ENCODE measurements around the gene CDK1. TPM values are rescaled to one million over a fixed set of nuclear protein-coding genes. Genes with fewer than 3 reads are reported as not detected.

CDK1 gene
- total RNA-seq, 1 donor from 2014 or later, result 10.4 TPM

DNA sequence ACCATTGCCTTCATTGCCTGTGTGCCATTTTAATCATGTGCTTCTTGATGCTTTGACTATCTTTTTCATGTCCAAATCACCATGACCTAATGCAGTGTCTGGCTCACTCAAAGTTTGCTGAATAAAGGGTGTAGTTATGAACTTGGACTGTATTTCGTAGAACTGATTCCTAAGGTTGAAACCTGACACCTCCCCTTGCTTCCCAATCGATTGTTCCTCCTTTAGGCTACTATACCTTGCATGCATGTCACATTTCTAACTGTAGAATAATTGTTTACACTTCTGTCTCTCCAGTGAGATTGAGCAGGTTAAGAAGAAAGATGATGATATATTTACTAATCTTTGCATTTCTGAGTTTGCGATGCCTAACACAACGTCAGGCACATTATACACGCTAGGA, 41.0 kb upstream of the CDK1 start:
- Mint-ChIP-seq H3K4me1 (ENCODE audit: low read depth, unreplicated experiment) (no peaks in the 10 kb centered on the region), H3K9me3 (ENCODE audit: unreplicated experiment) (peaks cover 2% of the 10 kb centered on the region), H3K27me3 (ENCODE audit: unreplicated experiment) (peaks cover 3% of the 10 kb centered on the region), H3K36me3 (ENCODE audit: unreplicated experiment) (no peaks in the 10 kb centered on the region), H3K27ac (ENCODE audit: unreplicated experiment) (no peak overlapping the region), H3K4me3 (ENCODE audit: unreplicated experiment) (no peak overlapping the region)
- TF ChIP-seq, protein P1, sequence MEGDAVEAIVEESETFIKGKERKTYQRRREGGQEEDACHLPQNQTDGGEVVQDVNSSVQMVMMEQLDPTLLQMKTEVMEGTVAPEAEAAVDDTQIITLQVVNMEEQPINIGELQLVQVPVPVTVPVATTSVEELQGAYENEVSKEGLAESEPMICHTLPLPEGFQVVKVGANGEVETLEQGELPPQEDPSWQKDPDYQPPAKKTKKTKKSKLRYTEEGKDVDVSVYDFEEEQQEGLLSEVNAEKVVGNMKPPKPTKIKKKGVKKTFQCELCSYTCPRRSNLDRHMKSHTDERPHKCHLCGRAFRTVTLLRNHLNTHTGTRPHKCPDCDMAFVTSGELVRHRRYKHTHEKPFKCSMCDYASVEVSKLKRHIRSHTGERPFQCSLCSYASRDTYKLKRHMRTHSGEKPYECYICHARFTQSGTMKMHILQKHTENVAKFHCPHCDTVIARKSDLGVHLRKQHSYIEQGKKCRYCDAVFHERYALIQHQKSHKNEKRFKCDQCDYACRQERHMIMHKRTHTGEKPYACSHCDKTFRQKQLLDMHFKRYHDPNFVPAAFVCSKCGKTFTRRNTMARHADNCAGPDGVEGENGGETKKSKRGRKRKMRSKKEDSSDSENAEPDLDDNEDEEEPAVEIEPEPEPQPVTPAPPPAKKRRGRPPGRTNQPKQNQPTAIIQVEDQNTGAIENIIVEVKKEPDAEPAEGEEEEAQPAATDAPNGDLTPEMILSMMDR (IDR thresholded peaks at IDR 0.05; ENCODE audit: partially characterized antibody, unreplicated experiment), result no peak
- no peak for DNase-seq

DNA sequence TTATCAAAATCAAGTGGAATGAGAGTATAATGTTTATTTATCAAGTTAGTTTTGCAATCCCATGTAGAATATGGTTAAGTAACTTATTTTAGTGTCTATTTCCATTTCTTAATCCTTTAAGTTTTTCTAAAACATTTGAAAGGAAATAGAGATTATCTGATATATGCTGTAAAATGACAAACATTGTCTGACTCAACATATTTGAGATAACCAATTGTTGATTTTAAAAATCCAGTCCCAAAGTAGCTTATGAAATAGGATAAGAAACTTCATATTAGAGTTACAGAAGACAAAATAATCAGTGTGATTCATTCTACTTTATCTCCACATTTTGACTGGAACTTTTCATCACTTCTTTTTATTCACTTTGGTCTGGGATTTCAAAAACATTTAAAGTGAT, 38.7 kb upstream of the CDK1 start:
- Mint-ChIP-seq H3K4me1 (ENCODE audit: low read depth, unreplicated experiment) (no peaks in the 10 kb centered on the region), H3K4me3 (ENCODE audit: unreplicated experiment) (no peak overlapping the region), H3K27ac (ENCODE audit: unreplicated experiment) (no peak overlapping the region), H3K9me3 (ENCODE audit: unreplicated experiment) (no peaks in the 10 kb centered on the region), H3K36me3 (ENCODE audit: unreplicated experiment) (no peaks in the 10 kb centered on the region), H3K27me3 (ENCODE audit: unreplicated experiment) (no peaks in the 10 kb centered on the region)
- TF ChIP-seq, protein P1 (IDR thresholded peaks at IDR 0.05; ENCODE audit: partially characterized antibody, unreplicated experiment), result no peak
- no peak for DNase-seq

DNA sequence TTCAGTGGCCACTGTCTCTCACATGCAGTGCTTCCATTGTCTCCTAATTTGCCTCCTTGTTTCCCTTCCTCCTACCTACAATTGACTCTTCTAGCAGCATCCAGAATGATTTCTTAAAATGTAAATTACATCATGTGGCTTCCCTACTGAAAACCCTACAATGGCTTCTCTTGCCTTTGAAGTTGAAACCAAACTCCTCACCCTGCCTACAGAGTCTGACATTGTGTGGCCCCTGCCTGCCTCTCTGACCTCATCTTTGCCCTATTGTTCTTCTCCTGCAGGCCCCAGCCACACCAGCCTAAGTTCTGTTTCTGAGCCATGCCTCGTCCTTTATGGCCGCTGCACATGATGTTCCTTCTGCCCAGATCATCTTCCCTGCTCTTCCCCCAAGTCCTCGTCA, 35.8 kb upstream of the CDK1 start:
- no peaks in the 10 kb centered on the region for H3K36me3 Mint-ChIP-seq (ENCODE audit: unreplicated experiment)

DNA sequence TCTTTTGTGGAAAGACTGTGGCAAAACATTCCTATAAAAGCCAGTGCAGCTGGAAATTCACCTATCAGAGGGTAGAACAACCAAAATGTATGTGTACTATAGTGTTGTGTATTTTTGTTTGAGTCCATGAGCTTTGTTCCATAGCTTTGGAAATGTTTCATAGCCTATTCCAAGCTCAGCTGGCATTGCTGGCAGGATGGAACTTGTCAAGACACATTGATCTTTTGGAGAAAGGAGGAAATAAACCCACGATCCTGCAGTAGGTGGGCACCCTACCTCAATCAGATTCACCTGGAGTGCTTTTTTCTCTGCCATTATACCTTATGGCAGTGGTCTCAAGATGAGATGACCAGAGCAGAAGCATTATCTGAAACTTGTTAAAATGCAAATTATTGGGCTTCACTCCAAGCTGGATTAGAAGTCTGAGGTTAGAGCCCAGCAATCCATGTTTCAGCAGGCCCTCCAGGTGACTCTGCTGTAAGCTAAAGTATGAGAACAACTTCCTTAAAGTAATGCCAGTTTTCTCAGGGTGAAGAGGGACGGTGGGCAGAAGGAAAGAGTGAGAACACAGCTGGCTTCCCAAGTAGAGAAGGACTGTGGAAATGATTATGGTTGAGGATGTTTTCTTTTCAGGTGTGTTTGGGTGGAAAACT, 30.3 kb upstream of the CDK1 start:
- no peaks in the 10 kb centered on the region for H3K36me3 Mint-ChIP-seq (ENCODE audit: unreplicated experiment)
- no peak for DNase-seq
- no peaks in the 10 kb centered on the region for H3K27me3 Mint-ChIP-seq (ENCODE audit: unreplicated experiment)
- H3K9me3 Mint-ChIP-seq (ENCODE audit: unreplicated experiment), result peaks cover 2% of the 10 kb centered on the region
- H3K4me3 Mint-ChIP-seq (ENCODE audit: unreplicated experiment), result no peak overlapping the region
- no peaks in the 10 kb centered on the region for H3K4me1 Mint-ChIP-seq (ENCODE audit: low read depth, unreplicated experiment)
- H3K27ac Mint-ChIP-seq (ENCODE audit: unreplicated experiment), result no peak overlapping the region
- TF ChIP-seq, protein P1 (IDR thresholded peaks at IDR 0.05; ENCODE audit: partially characterized antibody, unreplicated experiment), result no peak

More for the DNA sequence above, 35.8 kb upstream of the CDK1 start:
- Mint-ChIP-seq H3K27ac (ENCODE audit: unreplicated experiment) (no peak overlapping the region), H3K4me3 (ENCODE audit: unreplicated experiment) (no peak overlapping the region), H3K27me3 (ENCODE audit: unreplicated experiment) (no peaks in the 10 kb centered on the region), H3K4me1 (ENCODE audit: low read depth, unreplicated experiment) (no peaks in the 10 kb centered on the region), H3K9me3 (ENCODE audit: unreplicated experiment) (no peaks in the 10 kb centered on the region)
- TF ChIP-seq, protein P1 (IDR thresholded peaks at IDR 0.05; ENCODE audit: partially characterized antibody, unreplicated experiment), result no peak
- DNase-seq, result no peak

DNA sequence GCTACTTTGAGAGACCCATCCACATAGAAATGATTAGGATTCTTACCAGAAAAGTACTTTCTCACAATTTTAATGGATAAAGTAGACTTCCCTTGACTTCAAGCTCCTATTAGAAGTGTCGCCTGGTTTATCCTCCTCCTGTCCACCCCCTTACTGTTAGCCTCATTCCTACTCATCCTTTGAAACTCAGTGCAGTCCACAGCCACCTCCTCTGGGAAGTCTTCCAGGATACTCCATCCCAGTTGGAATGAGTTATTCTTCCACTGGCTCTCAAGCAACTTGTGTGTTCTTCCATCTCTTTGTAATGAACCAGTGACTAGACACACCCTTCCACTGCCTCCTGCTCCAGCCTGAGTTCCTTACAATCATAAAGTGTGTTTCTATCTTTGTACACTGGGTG, 25.1 kb upstream of the CDK1 start:
- TF ChIP-seq, protein P1 (IDR thresholded peaks at IDR 0.05; ENCODE audit: partially characterized antibody, unreplicated experiment), result no peak
- Mint-ChIP-seq H3K27me3 (ENCODE audit: unreplicated experiment) (no peaks in the 10 kb centered on the region), H3K4me1 (ENCODE audit: low read depth, unreplicated experiment) (peaks cover 3% of the 10 kb centered on the region), H3K36me3 (ENCODE audit: unreplicated experiment) (no peaks in the 10 kb centered on the region), H3K4me3 (ENCODE audit: unreplicated experiment) (no peak overlapping the region), H3K27ac (ENCODE audit: unreplicated experiment) (no peak overlapping the region), H3K9me3 (ENCODE audit: unreplicated experiment) (peaks cover 2% of the 10 kb centered on the region)
- no peak for DNase-seq
